Stimulated activated CD8-positive, alpha-beta memory T cell treated with anti-CD3 and anti-CD28 coated beads, Interleukin-12 subunit alpha, Interleukin-12 subunit beta, amount 100 ng/mL, for 24 hours (primary cell): ENCODE results near the gene CYP2E1.
"Not testable (repeated sequence)": the region's sequence is repeated elsewhere in the genome, so short reads cannot be mapped to it uniquely, and the experiment has no call there.

ENCODE experiments used
- DNase-seq: peaks from one replicate; pipeline ENCODE4 v3.0.0-alpha.2; 2020; ENCODE audit errors: extremely low read depth

The CYP2E1 gene

GRCh38 chr10:133572055-133572454 lies 44.9 kb downstream of the CYP2E1 start:
- DNase-seq: not testable (repeated sequence)

GRCh38 chr10:133573460-133573859 lies 46.3 kb downstream of the CYP2E1 start:
- not testable (repeated sequence) for DNase-seq

- not testable (repeated sequence) for DNase-seq
Measured at GRCh38 chr10:133577037-133577436, 49.9 kb downstream of the CYP2E1 start.
